DND-41 (cell line): Measurements from ENCODE around the gene MYL10.

Experiments used
- ATAC-seq: fragments of 200-7000 bp; cut with Tn5 transposase; 3 replicates; pipeline ENCODE4 v1.9.1; 2021; ENCODE audit warnings: low read depth; ENCODE audit not compliant: insufficient read depth
- DNase-seq: peaks from one replicate; pipeline ENCODE4 v3.0.0-alpha.2; 2020
- H2AFZ ChIP-seq: 2 replicates; pipeline ENCODE4 v1.6.0; 2012; ENCODE audit warnings: low read depth, low read length
- H3K27ac ChIP-seq: 2 replicates; pipeline ENCODE4 v1.5.1; 2012; ENCODE audit warnings: low read length, inconsistent platforms
- H3K27me3 ChIP-seq: fragments of 200-600 bp; sonication (generic); 2 replicates; pipeline ENCODE4 v1.6.0; 2012; ENCODE audit warnings: low read length, mild to moderate bottlenecking, inconsistent platforms; ENCODE audit not compliant: insufficient read depth, poor library complexity
- H3K36me3 ChIP-seq: 2 replicates; pipeline ENCODE4 v1.5.1; 2012; ENCODE audit warnings: low read length, inconsistent platforms; ENCODE audit not compliant: insufficient read depth
- H3K4me1 ChIP-seq: 2 replicates; pipeline ENCODE4 v1.5.1; 2012; ENCODE audit warnings: mild to moderate bottlenecking, low read length; ENCODE audit not compliant: insufficient read depth
- H3K4me2 ChIP-seq: 2 replicates; pipeline ENCODE4 v1.6.0; 2012; ENCODE audit warnings: mild to moderate bottlenecking, moderate library complexity, low read length, inconsistent platforms; ENCODE audit not compliant: insufficient read depth
- H3K4me3 ChIP-seq, 2 experiments: fragments of 200-600 bp in 1 of 2; shearing (Covaris generic) in 1 of 2; 2 replicates each; pipeline ENCODE4 v1.5.1; 2012 to 2016; ENCODE audit warnings: inconsistent platforms in 2 of 2, low read length in 2 of 2, mild to moderate bottlenecking in 2 of 2, low read depth in 1 of 2, moderate library complexity in 1 of 2
- H3K79me2 ChIP-seq: 2 replicates; pipeline ENCODE4 v1.6.0; 2012; ENCODE audit warnings: low read length, inconsistent platforms; ENCODE audit not compliant: insufficient read depth
- H3K9ac ChIP-seq: 2 replicates; pipeline ENCODE4 v1.6.0; 2012; ENCODE audit warnings: low read depth, mild to moderate bottlenecking, inconsistent platforms, low read length, moderate library complexity
- H3K9me3 ChIP-seq: 2 replicates; pipeline ENCODE4 v1.5.1; 2012; ENCODE audit warnings: low read length, moderate library complexity, mild to moderate bottlenecking, inconsistent platforms; ENCODE audit not compliant: insufficient read depth, severe bottlenecking
- H4K20me1 ChIP-seq: 2 replicates; pipeline ENCODE4 v1.6.0; 2012; ENCODE audit warnings: low read length; ENCODE audit not compliant: insufficient read depth
- CTCF ChIP-seq: IDR thresholded peaks from 2 replicates; pipeline ENCODE4 v1.5.1; 2012; ENCODE audit warnings: borderline replicate concordance, low read length, moderate library complexity, mild to moderate bottlenecking; ENCODE audit not compliant: poor library complexity, severe bottlenecking; ENCODE audit errors: extremely low read depth
- EZH2 ChIP-seq: IDR thresholded peaks from 3 replicates; pipeline ENCODE4 v1.6.1; 2012; ENCODE audit warnings: borderline replicate concordance, low read depth, mild to moderate bottlenecking, moderate library complexity, low read length, inconsistent platforms; ENCODE audit not compliant: severe bottlenecking

Gene MYL10

GRCh38 chr7:101635484-101635883, 6.4 kb upstream of the MYL10 start:
- H3K9ac ChIP-seq: no peak overlapping the region
- no peak for TF ChIP-seq EZH2
- no peak for TF ChIP-seq CTCF
- H3K36me3 ChIP-seq: no peaks in the 10 kb centered on the region
- H4K20me1 ChIP-seq: no peaks in the 10 kb centered on the region
- H3K79me2 ChIP-seq: no peaks in the 10 kb centered on the region
- H3K9me3 ChIP-seq: no peaks in the 10 kb centered on the region
- no peak for DNase-seq
- no peak overlapping the region for H2AFZ ChIP-seq
- ATAC-seq: no peak
- H3K4me2 ChIP-seq: no peak overlapping the region
- H3K27me3 ChIP-seq: no peaks in the 10 kb centered on the region
- no peaks in the 10 kb centered on the region for H3K4me1 ChIP-seq
- no peak overlapping the region for H3K27ac ChIP-seq
- no peak overlapping the region for H3K4me3 ChIP-seq

GRCh38 chr7:101634196-101634717, 5.2 kb upstream of the MYL10 start:
- Histone ChIP-seq H3K36me3 (no peaks in the 10 kb centered on the region), H3K79me2 (no peaks in the 10 kb centered on the region), H3K9me3 (no peaks in the 10 kb centered on the region), H3K4me3 (no peak overlapping the region), H4K20me1 (no peaks in the 10 kb centered on the region), H3K27me3 (no peaks in the 10 kb centered on the region), H3K4me2 (no peak overlapping the region), H2AFZ (no peak overlapping the region), H3K9ac (no peak overlapping the region), H3K4me1 (no peaks in the 10 kb centered on the region), H3K27ac (no peak overlapping the region)
- TF ChIP-seq CTCF (no peak), EZH2 (no peak)
- ATAC-seq: no peak
- DNase-seq: no peak

- DNase-seq: no peak
- H3K9me3 ChIP-seq: no peaks in the 10 kb centered on the region
- no peak for ATAC-seq
- no peak overlapping the region for H3K4me2 ChIP-seq
- no peak overlapping the region for H2AFZ ChIP-seq
- no peak for TF ChIP-seq CTCF
- TF ChIP-seq EZH2: no peak
- H3K27ac ChIP-seq: no peak overlapping the region
- H3K27me3 ChIP-seq: peaks cover under 1% of the 10 kb centered on the region
- H3K79me2 ChIP-seq: no peaks in the 10 kb centered on the region
- no peaks in the 10 kb centered on the region for H3K36me3 ChIP-seq
- no peaks in the 10 kb centered on the region for H3K4me1 ChIP-seq
- H3K4me3 ChIP-seq: no peak overlapping the region
- no peaks in the 10 kb centered on the region for H4K20me1 ChIP-seq
- no peak overlapping the region for H3K9ac ChIP-seq
Measured at GRCh38 chr7:101633511-101633910, 4.4 kb upstream of the MYL10 start.

- Histone ChIP-seq H3K79me2 (no peaks in the 10 kb centered on the region), H3K4me3 (no peak overlapping the region), H3K27ac (no peak overlapping the region), H3K4me1 (no peaks in the 10 kb centered on the region), H3K27me3 (peaks cover 3% of the 10 kb centered on the region), H4K20me1 (no peaks in the 10 kb centered on the region), H3K9ac (no peak overlapping the region), H2AFZ (no peak overlapping the region), H3K36me3 (no peaks in the 10 kb centered on the region), H3K4me2 (no peak overlapping the region), H3K9me3 (no peaks in the 10 kb centered on the region)
- TF ChIP-seq CTCF: no peak
- TF ChIP-seq EZH2: no peak
- no peak for DNase-seq
- no peak for ATAC-seq
Measured at GRCh38 chr7:101632641-101633040, 3.5 kb upstream of the MYL10 start.
